A673 (cell line): ENCODE results near the gene CDKAL1. TPM values are rescaled to one million over a fixed set of nuclear protein-coding genes. Genes with fewer than 3 reads are reported as not detected.

Source experiments
- BruUV-seq: library from RNA; stranded (reverse); fragments of 400-500 nt; replicated peaks from 2 replicates; lab custom pipeline; 2021; lab: Mats Ljungman, UMichigan
- CTCF ChIA-PET: fragments of 300-600 bp; sonication (Branson Sonifier 250); formaldehyde crosslinking; loops from one replicate; lab custom pipeline; 2022; ENCODE audit warnings: antibody characterized with exemption; lab: Charles Lee
- POLR2A ChIA-PET: fragments of 300-600 bp; sonication (Branson Sonifier 250); formaldehyde crosslinking; loops from one replicate; lab custom pipeline; 2022; ENCODE audit warnings: antibody characterized with exemption; ENCODE audit not compliant: low non-redundant PET; lab: Charles Lee
- DNase-seq: peaks from one replicate; pipeline ENCODE4 v3.0.0-alpha.2; 2015; ENCODE audit warnings: low spot score
- H3K27ac ChIP-seq: fragments of 200-600 bp; sonication (generic); 2 replicates; pipeline ENCODE4 v1.5.1; 2016; ENCODE audit warnings: mixed run types, low read depth, mild to moderate bottlenecking, mixed read lengths, antibody characterized with exemption, low read length; ENCODE audit not compliant: poor library complexity, severe bottlenecking
- H3K27me3 ChIP-seq: fragments of 200-600 bp; sonication (generic); replicated peaks from 2 replicates; pipeline ENCODE4 v1.6.1; 2017; ENCODE audit warnings: mixed run types, low read depth, mild to moderate bottlenecking, mixed read lengths, antibody characterized with exemption, low read length; ENCODE audit not compliant: insufficient read depth, poor library complexity
- H3K36me3 ChIP-seq: fragments of 200-600 bp; sonication (generic); 2 replicates; pipeline ENCODE4 v1.6.1; 2016; ENCODE audit warnings: mixed run types, mild to moderate bottlenecking, mixed read lengths, antibody characterized with exemption, low read length; ENCODE audit not compliant: insufficient read depth, poor library complexity, severe bottlenecking
- H3K4me1 ChIP-seq: fragments of 200-600 bp; sonication (generic); 2 replicates; pipeline ENCODE4 v1.6.1; 2017; ENCODE audit warnings: mixed run types, mild to moderate bottlenecking, mixed read lengths, antibody characterized with exemption, low read length; ENCODE audit not compliant: insufficient read depth, poor library complexity, severe bottlenecking
- H3K4me3 ChIP-seq: fragments of 200-600 bp; sonication (generic); 2 replicates; pipeline ENCODE4 v1.5.1; 2016; ENCODE audit warnings: low read depth, mixed run types, mild to moderate bottlenecking, mixed read lengths, low read length; ENCODE audit not compliant: poor library complexity, severe bottlenecking
- H3K9me3 ChIP-seq: fragments of 200-600 bp; sonication (generic); 2 replicates; pipeline ENCODE4 v1.6.1; 2016; ENCODE audit warnings: mixed run types, low read depth, mild to moderate bottlenecking, mixed read lengths, antibody characterized with exemption, low read length; ENCODE audit not compliant: poor library complexity, severe bottlenecking
- CTCF ChIP-seq: fragments of 300-800, 200-600 bp; sonication (generic); conservative IDR thresholded peaks from 2 replicates; pipeline ENCODE4 v1.5.1; 2017; ENCODE audit warnings: low read depth, mild to moderate bottlenecking, antibody characterized with exemption, low read length, moderate library complexity, mixed read lengths
- EZH2 ChIP-seq: fragments of 200-600 bp; sonication (generic); IDR thresholded peaks from 2 replicates; pipeline ENCODE4 v1.6.1; 2017; ENCODE audit warnings: borderline replicate concordance, low read depth, mild to moderate bottlenecking, mixed read lengths, antibody characterized with exemption, low read length; ENCODE audit not compliant: poor library complexity, severe bottlenecking
- intact Hi-C: fragments of 100-400 bp; cut with micrococcal nuclease; formaldehyde crosslinking; loops from one replicate; pipeline ENCODE4 v1.10.0; 2022; ENCODE audit not compliant: unreplicated experiment
- total RNA-seq: library from RNA; stranded (reverse); gene quantifications from 2 replicates; pipeline ENCODE4 v1.2.3, GENCODE V29; 2021

The CDKAL1 gene
- total RNA-seq, 1 experiment from 2014 or later, result 35.5 TPM

GRCh38 chr6:21225912-21226311 is 691.7 kb downstream of the CDKAL1 start:
- BruUV-seq, result no TSS peak
- ChIA-PET CTCF (no interaction called here), POLR2A (no interaction called here)

GRCh38 chr6:21227486-21227885 is 693.2 kb downstream of the CDKAL1 start:
- ChIA-PET POLR2A (no interaction called here), CTCF (no interaction called here)
- H3K27ac ChIP-seq, result no peak overlapping the region
- no peaks in the 10 kb centered on the region for H3K36me3 ChIP-seq
- H3K4me1 ChIP-seq, result no peaks in the 10 kb centered on the region
- no peak overlapping the region for H3K4me3 ChIP-seq
- H3K27me3 ChIP-seq, result no peaks in the 10 kb centered on the region
- intact Hi-C loops, result no loop called here
- TF ChIP-seq CTCF (no peak), EZH2 (no peak)
- H3K9me3 ChIP-seq, result no peaks in the 10 kb centered on the region
- BruUV-seq, result no TSS peak
- DNase-seq, result no peak

More at GRCh38 chr6:21225912-21226311, 691.7 kb downstream of the CDKAL1 start:
- H3K27ac ChIP-seq, result no peak overlapping the region
- intact Hi-C loops, result no loop called here
- no peak for DNase-seq
- no peaks in the 10 kb centered on the region for H3K4me1 ChIP-seq
- H3K36me3 ChIP-seq, result no peaks in the 10 kb centered on the region
- no peaks in the 10 kb centered on the region for H3K9me3 ChIP-seq
- no peak for TF ChIP-seq EZH2
- TF ChIP-seq CTCF, result no peak
- no peaks in the 10 kb centered on the region for H3K27me3 ChIP-seq
- no peak overlapping the region for H3K4me3 ChIP-seq

- TF ChIP-seq CTCF (no peak), EZH2 (no peak)
- no peak for DNase-seq
- H3K27ac ChIP-seq, result no peak overlapping the region
- intact Hi-C loops, result no loop called here
- no peaks in the 10 kb centered on the region for H3K4me1 ChIP-seq
- no peak overlapping the region for H3K4me3 ChIP-seq
- no TSS peak for BruUV-seq
- no peaks in the 10 kb centered on the region for H3K27me3 ChIP-seq
- POLR2A ChIA-PET, result no interaction called here
- no peaks in the 10 kb centered on the region for H3K36me3 ChIP-seq
- CTCF ChIA-PET, result interaction anchor here (0.5 kb wide), 1 partner anchor 360 kb away, joined by 6 read pairs; no protein-coding TSS in a partner anchor
- H3K9me3 ChIP-seq, result no peaks in the 10 kb centered on the region
Measured at GRCh38 chr6:21228411-21228810, 694.2 kb downstream of the CDKAL1 start.
